Measurements from ENCODE around the gene PGAP6. TPM values are rescaled to one million over a fixed set of nuclear protein-coding genes. Genes with fewer than 3 reads are reported as not detected.

The PGAP6 gene
- total and polyA plus RNA-seq, 2 of the 8 experiments (the other 6 are each of a cell fraction or from before 2014, with no cell fraction given): 86.8 to 364 TPM

- no peak for TF ChIP-seq EGR1 (IDR thresholded peaks at IDR 0.05; ENCODE audit: borderline replicate concordance, low read depth, low read length)
- peak in 1 of 2 experiments; percentile 59; a peak in 1 of 4 replicates for TF ChIP-seq SIN3A (conservative IDR thresholded peaks at IDR 0.05 in 1 of 2, IDR thresholded peaks at IDR 0.05 in 1 of 2; ENCODE audit: low read depth in 1 of 2, low read length in 2 of 2)
- no peak for TF ChIP-seq NANOG (IDR thresholded peaks at IDR 0.05; ENCODE audit: insufficient read depth, low read depth, low read length, poor library complexity, severe bottlenecking)
- no peak for TF ChIP-seq SAP30 (IDR thresholded peaks at IDR 0.05; ENCODE audit: insufficient read depth, insufficient replicate concordance, low read length)
- no peak for TF ChIP-seq KDM4A (IDR thresholded peaks at IDR 0.05; ENCODE audit: low read depth, low read length, severe bottlenecking)
- TF ChIP-seq SRF (IDR thresholded peaks at IDR 0.05; ENCODE audit: low read depth, low read length): no peak
- TF ChIP-seq ATF2 (IDR thresholded peaks at IDR 0.05; ENCODE audit: low read length): no peak
- no peak for TF ChIP-seq KDM1A (IDR thresholded peaks at IDR 0.05; ENCODE audit: borderline replicate concordance, low read length)
- TF ChIP-seq NRF1 (IDR thresholded peaks at IDR 0.05; ENCODE audit: low read depth, low read length): no peak
- TF ChIP-seq HDAC2 (IDR thresholded peaks at IDR 0.05; ENCODE audit: borderline replicate concordance in 1 of 2, low read depth in 2 of 2, low read length in 2 of 2): no peak
- no peak for TF ChIP-seq ASH2L (IDR thresholded peaks at IDR 0.05; ENCODE audit: low read length)
- no peak; the same call in 1 of the 2 replicates for TF ChIP-seq GABPA (IDR thresholded peaks at IDR 0.05; ENCODE audit: borderline replicate concordance, insufficient read depth, low read length)
- TF ChIP-seq BRCA1 (IDR thresholded peaks at IDR 0.05; ENCODE audit: low read depth, low read length): no peak
- TF ChIP-seq CBX5 (IDR thresholded peaks at IDR 0.05; ENCODE audit: low read depth, low read length): no peak
- TF ChIP-seq CTCF (IDR thresholded peaks at IDR 0.05; ENCODE audit: control extremely low read depth in 1 of 3, insufficient read depth in 1 of 3, low read depth in 1 of 3, low read length in 3 of 3): peak; percentile 91 to 96 (median 92)
- TF ChIP-seq CTBP2 (IDR thresholded peaks at IDR 0.05; ENCODE audit: borderline replicate concordance, insufficient read depth, insufficient read length, low read length): no peak
- TF ChIP-seq RAD21 (IDR thresholded peaks at IDR 0.05 in 1 of 2, conservative IDR thresholded peaks at IDR 0.05 in 1 of 2; ENCODE audit: low read depth in 2 of 2, low read length in 2 of 2): peak; percentile 94 to 96
Observed at GRCh38 chr16:361872-362701, 19.7 kb downstream of the PGAP6 start (continued).

Measured in H1 (cell line).